Transverse colon (tissue), 3 donors: ENCODE data around the gene CDH18.

Source experiments
- EP300 ChIP-seq: sonication (generic); formaldehyde crosslinking; IDR thresholded peaks from one replicate; pipeline ENCODE4 v1.6.1; 2017; ENCODE audit warnings: antibody characterized with exemption, low read depth
- TF ChIP-seq, protein P1 (sequence below), 5 experiments: fragments of 200-600 bp in 3 of 5; fragments of 450-650 bp in 2 of 5; sonication (generic) in 3 of 5; IDR thresholded peaks; 1 replicate in 2 of 5; 2 replicates in 3 of 5; pipeline ENCODE4 v1.5.1; 2016 to 2017; ENCODE audit warnings: antibody characterized with exemption in 5 of 5, inconsistent platforms in 3 of 5, mild to moderate bottlenecking in 2 of 5, moderate library complexity in 1 of 5

DNA sequence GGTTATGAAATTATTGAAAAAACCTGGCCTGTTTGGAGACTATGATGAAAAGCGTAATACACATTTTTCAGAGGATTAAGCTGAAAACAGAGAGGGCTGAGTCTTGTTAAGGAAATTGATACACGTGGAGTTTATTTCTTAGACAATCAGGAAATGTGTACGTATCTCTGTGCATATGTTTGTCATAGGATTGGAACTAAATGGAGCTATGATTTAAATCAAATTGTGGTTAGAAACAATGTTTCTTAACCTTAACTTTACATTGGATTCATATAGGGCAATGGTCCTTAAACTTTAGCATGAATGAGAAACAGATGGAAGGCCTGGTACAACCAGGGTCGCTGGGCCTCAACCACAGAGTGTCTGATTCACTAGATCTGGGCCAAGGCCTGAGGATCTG is 451.6 kb downstream of the CDH18 start:
- TF ChIP-seq, protein P1, sequence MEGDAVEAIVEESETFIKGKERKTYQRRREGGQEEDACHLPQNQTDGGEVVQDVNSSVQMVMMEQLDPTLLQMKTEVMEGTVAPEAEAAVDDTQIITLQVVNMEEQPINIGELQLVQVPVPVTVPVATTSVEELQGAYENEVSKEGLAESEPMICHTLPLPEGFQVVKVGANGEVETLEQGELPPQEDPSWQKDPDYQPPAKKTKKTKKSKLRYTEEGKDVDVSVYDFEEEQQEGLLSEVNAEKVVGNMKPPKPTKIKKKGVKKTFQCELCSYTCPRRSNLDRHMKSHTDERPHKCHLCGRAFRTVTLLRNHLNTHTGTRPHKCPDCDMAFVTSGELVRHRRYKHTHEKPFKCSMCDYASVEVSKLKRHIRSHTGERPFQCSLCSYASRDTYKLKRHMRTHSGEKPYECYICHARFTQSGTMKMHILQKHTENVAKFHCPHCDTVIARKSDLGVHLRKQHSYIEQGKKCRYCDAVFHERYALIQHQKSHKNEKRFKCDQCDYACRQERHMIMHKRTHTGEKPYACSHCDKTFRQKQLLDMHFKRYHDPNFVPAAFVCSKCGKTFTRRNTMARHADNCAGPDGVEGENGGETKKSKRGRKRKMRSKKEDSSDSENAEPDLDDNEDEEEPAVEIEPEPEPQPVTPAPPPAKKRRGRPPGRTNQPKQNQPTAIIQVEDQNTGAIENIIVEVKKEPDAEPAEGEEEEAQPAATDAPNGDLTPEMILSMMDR (IDR thresholded peaks at IDR 0.05): no peak
- no peak for TF ChIP-seq EP300
